Stimulated activated naive CD4-positive, alpha-beta T cell treated with Interleukin-2 at 50 U/mL for 16 hours (primary cell): ENCODE measurements around the gene HLCS.
"Not testable (repeated sequence)": the region's sequence is repeated elsewhere in the genome, so short reads cannot be mapped to it uniquely, and the experiment has no call there.

Source experiments
- DNase-seq: peaks from one replicate; lab custom pipeline; 2025; lab: John Stamatoyannopoulos, UW

HLCS gene

DNA sequence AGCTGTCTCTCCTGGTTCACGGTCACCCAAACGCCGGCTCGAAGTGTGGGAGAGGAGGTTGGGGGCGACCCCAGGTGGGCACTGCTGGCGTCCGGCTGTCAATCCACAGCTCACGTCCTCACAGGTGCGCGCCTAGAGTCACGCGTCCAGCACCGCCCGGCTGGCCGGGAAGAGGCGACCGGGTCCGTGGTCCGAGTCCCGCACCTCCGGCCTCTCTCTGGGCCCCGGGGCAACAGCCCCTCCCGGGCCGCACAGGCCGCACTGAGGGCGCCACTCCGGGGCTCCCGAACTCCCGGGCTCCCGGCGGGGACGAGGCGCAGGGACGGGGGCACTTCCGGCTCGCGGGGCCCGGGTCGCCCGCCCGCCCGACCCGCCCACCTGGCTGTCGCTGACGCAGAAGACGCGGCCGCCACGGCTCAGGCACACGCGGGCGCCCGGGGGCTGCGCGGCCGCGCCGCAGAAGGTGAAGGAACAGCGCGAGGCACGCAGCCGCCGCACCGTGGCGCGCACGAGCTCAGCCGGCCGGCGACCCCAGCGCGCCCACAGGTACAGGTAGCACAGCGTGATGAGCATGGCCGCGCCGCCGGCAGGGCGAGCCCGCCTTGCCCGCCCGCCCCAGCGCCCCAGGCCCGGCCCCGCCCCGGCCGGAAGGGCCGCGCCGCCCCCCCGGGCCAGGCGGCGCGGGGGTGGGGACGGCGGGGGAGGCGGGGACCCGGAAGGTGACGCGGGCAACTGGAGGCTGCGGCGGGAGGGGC lies at the start of gene HLCS:
TSS of gene HLCS (minus strand) at position 604 of the 755 bp plus-strand sequence. CDS start at position 573, 31 bp downstream.
- DNase-seq, result peak; percentile 75

DNA sequence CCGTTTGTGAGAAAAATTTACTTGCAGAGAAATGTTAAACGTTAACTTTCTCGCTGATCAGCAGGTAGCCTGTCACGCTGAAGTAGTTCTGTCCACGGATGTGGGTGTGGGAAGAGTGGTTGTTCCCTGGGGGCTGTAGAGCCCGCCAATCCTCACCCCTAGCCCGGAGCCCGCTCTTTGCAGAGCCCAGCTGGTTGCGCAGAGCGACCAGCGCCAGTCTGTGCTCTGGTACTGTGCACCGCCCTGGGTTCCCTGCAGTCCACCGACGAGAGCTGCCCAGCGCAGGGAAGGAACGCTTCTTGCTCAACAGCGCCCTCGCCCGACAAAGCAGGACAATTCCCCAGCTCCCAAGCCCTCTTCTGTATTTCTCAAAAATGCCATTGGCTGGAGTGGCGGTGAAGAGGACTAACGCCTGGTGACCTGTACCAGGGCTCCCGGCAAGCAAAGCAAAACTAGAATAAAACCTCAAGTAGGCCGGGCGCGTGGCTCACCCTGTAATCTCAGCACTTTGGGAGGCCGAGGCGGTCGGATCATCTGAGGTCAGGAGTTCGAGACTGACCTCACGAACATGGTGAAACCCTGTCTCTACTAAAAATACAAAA lies 43.4 kb upstream of the HLCS start:
- peak; percentile 68 for DNase-seq

DNA sequence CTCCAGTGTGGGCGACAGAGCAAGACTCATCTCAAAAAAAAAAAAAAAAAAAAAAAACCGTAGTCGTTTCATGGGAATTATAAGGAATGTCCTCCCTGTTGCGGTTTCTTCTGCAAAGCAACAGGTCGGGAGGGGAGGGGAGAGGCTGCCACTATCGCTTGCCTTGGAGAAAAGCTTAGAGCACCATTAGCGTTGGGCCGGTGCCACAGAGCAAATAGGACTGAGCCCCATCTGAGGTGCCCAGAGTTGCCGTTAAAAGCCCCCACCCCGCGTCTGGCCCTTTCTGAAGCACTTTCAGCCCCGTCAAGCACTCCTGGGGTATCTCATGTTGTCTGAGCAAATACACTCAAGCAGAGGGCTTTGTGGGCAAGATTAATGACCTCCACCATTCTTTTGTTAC lies 42.3 kb upstream of the HLCS start:
- no peak for DNase-seq

DNA sequence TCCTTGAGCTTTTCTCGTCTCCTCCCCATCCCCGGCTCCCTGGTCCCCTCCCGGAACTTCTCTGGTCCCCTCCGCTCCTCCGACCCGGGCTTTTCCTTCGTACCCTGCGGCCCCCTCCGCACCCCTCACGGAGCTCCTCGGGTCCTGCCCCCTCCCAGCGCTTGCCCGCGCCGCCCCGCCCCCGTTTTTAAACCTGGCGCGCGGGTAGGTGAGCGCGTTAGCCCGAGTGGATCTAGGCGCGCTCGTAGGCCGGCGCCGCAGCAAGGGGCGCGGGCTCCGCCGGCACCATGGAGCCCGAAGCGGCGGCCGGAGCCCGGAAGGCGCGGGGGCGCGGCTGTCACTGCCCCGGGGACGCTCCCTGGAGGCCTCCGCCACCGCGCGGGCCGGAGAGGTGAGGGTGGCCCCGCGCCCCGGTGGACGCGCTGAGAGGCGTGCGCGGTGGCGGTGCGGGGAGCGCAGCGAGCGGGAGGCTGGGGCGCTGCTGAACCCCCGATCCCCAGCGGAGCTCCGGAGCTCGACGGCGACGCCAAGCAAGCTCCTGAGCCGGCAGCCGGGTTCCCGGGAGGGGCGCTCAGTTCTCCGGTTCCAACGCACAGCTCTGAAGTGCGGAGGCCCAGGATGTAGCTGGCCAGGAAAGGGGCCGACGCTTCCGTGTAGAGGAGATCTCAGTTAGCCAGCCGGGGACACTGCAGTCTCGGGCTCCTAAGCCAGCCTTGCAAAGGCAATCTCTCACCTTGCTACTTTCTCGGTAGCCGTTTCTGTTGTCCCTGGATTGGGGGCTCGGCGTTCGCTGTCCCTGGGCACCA lies 40.2 kb upstream of the HLCS start, which contains the start of gene RIPPLY3:
TSS of gene RIPPLY3 (plus strand) at position 217 of the 806 bp plus-strand sequence. CDS start at position 288, 71 bp downstream.
- no peak for DNase-seq

DNA sequence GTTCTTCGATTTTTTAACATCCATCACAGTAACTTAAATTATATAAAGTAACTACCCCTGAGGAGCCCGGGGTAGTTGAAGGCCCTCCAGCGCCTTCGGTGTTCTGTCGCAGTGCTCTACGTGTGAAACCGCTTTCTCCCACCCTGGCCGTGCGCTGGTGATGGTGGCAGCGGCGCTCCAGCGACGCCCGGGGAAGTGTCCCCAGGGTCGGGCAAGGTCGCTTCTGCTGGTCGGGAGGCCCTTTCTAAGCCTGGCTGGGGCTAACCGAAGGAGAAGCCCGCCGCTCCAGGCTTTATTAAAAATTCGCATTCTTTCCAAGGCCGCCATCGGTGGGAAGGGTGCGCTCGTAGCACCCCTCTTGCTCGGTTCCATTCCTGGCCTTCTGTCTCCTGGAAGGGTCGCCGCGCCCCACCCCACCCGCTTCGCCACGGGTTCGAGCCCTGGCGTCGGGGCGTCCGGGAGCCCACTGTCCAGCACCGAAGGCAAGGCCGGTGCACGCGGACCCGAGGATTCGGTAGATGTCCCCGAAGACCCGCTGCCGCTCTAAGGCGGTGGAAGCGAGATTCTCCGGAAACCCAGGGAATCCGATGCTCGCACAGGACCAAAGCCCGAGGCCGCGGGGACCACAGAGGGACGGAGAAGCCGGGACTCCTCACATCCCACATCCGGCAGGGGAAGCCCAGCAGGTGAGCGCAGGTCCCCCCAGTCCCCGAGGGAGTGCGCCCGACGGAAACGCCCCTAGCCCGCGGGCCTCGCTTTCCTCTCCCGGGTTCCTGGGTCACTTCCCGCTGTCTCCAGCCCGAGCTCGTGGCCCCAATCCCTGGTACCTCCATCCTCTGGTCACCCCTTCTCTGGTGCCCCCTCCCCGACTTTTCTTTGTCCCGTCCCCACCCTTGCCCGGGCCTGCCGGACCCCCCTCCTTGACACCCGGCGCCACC lies 39.3 kb upstream of the HLCS start:
- DNase-seq, result no peak

DNA sequence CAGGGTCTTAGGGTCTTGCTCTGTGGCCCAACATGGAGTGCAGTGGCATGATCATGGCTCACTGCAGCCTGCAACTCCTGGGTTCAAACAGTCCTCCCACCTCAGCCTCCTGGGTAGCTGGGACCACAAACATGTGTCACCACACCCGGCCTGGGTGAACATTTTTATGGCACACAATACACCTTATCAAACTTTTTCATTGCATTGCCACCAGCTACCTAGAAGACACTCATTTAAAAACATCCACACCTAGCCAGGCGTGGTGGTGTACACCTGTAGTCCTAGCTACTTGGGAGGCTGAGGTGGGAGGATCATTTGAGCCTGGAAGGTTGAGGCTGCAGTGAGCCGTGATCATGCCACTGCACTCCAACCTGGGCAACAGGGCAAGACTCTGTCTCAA lies 37.4 kb upstream of the HLCS start:
- not testable (repeated sequence) for DNase-seq

DNA sequence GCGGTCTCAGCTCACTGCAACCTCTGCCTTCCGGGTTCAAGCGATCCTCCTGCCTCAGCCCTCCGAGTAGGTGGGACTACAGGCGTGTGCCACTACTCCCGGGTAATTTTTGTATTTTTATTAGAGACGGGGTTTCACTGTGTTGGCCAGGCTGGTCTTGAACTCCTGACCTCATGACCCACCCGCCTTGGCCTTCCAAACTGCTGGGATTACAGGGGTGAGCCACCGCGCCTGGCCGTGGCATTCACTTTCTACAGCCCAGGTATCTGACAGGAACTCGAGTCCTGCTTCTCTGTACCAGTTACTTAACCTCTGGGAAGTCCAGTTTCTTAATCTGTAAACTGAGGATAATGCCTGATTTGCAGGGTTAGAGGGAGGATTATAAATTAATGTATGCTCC lies 36.4 kb upstream of the HLCS start:
- not testable (repeated sequence) for DNase-seq

DNA sequence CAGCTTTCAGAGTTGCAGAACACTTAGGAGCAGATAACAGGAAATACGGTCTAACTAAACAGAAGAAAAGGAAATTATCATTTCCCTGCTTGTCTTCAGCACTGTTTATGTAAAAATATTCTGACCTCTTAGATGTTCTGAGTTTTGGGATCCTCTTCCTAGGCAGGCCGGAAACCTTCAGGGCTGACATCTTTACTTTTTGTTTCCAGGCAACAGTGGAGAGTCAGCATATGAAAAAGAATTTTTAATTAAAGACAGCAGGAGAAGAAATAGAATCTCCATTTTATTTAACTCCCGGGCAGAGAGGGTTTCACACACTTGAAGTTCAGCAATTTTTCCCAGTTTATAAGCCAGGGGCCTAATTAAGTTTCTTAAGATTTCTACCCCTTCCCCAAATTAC lies 35.0 kb upstream of the HLCS start:
- no peak for DNase-seq

DNA sequence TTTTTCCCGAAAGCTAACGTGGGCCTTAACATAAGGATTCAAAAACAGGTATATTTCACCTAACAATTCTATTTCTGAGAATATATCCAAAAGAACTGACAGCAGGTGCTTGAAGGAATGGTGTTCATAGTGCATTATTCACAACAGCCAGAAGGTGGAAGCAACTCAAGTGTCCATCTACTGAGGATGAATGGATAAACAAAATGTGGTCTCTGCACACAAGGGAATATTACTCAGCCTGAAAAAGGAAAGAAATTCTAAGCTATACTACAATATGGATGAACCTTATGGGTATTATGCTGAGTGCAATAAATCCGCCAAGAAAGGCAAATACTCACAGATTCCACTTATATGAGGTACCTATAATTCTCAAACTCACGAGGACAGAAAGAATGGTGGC lies 33.9 kb upstream of the HLCS start:
- DNase-seq, result no peak

DNA sequence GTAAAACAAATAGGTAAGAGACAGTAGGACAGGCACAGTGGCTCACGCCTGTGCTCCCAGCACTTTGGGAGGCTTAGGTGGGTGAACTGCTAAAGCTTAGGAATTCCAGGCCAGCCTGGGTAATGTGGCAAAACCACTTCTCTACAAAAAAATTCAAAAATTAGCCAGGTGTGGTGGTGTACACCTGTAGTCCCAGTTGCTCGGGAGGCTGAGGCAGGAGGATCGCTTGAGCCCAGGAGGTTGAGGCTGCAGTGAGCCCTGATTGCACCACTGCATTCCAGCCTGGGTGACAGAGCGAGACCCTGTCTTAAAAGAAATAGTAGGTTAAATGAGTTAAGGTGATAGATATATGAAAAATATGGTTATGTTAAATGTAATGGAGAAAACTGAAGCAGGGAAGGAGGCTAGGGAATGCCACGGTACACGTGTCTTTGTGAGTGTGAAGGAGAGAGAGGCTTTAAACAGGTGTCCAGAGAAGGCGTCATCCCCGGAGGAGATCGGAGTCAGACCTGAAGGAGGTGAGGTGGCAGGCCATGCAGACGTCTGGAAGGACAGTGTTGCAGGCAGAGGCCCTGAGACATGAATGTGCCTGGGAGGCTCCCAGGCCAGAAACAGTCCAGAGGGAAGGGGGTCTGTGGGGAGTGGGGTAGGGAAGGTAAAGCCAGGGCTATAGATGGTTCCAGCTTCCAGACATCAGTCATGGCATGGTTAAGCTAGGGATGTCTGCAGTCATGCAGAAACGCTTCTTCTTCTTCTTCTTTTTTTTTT lies 32.8 kb upstream of the HLCS start:
- DNase-seq, result no peak

DNA sequence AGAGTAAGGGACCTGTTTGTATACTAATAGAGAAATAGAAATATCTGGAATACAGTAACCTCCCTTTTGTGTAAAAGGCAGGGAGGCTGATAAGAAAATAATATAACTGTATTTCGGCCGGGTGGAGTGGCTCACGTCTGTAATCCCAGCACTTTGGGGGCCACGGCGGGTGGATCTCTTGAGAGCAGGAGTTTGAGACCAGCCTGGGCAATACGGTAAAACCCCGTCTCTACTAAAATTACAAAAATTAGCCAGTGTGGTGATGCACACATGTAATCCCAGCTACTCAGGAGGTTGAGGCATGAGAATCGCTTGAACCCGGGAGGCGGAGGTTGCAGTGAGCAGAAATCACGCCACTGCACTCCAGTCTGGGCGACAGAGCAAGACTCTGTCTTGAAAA lies 28.8 kb upstream of the HLCS start:
- not testable (repeated sequence) for DNase-seq

DNA sequence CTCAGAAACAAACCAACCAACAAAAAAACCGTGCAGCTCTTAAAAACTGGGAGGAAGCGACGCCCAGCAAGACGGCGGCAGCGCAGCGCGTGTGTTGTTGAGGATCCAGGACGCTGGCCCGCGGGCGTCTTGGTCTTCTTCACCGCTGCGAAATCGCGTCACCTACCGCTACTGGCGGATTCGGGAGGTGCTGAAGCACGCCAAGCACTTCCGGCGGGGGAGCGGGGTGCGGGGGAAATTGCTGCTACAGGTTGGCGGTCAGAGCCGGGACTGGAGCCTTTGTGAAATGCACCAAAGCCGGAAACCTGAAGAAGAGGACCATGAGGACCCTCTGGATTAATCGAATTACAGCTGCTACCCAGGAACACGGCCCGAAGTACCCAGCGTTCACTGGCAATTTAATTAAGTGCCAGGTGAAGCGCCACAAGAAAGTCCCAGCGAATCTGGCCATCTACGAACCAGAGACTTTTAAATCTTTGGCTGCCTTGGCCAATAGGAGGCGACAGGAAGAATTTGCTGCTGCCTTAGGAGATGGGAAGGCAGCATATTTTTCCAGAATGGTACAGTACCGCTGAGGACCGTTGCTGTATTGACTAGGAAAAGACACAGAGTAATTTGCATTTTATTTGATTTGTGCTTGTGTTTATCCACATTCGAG lies 28.2 kb upstream of the HLCS start:
- peak; percentile 27 for DNase-seq

DNA sequence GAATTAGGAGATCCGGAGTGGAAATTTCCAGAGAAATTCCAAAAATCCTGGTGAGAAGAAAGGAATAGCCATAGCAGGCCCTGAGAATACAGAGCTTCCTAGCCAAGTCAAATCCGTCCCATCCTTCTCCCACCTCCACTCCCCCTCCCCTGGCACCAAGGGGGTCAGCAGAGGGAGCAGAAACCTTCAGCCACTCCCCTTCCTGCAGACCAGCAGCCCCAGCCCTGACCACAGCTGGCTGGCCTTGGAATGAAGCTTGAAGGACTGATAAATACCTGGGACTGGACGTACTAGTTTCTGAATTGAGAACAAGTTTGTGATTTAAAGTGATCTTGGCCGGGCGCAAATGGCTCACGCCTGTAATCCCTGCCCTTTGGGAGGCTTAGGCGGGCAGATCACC lies 26.2 kb upstream of the HLCS start:
- DNase-seq, result no peak

DNA sequence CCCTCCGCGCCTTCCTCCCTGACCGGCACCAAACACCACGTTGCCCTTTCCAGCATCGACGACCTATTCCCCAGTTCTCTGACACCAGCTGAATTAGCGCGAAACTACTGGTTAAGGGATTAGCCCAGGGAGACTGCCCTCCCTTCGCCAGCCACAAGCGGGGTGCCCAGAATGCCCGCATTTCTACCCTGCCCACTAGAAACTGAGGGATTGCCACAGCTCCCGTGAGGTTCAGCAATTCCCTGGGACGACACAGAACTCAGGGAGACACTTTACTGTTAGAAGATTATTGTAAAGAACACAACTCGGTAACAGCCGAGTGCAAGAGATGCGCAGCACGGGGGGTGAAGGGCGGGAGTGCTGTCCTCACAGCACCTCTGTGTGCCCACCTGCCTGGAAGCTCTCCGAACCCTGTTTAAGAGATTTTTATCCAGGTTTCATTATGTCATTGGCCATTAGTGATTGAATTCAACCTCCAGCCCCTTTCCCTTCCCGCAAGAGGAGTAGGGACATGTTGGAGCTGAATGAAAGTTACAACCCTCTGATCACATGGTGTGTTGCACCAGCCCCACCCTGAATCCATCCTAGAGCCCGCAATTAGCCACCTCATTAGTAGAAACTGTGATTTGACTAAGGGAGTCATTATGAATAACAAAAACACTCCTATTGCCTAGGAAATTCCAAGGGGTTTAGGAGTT lies 24.2 kb upstream of the HLCS start:
- DNase-seq, result no peak

DNA sequence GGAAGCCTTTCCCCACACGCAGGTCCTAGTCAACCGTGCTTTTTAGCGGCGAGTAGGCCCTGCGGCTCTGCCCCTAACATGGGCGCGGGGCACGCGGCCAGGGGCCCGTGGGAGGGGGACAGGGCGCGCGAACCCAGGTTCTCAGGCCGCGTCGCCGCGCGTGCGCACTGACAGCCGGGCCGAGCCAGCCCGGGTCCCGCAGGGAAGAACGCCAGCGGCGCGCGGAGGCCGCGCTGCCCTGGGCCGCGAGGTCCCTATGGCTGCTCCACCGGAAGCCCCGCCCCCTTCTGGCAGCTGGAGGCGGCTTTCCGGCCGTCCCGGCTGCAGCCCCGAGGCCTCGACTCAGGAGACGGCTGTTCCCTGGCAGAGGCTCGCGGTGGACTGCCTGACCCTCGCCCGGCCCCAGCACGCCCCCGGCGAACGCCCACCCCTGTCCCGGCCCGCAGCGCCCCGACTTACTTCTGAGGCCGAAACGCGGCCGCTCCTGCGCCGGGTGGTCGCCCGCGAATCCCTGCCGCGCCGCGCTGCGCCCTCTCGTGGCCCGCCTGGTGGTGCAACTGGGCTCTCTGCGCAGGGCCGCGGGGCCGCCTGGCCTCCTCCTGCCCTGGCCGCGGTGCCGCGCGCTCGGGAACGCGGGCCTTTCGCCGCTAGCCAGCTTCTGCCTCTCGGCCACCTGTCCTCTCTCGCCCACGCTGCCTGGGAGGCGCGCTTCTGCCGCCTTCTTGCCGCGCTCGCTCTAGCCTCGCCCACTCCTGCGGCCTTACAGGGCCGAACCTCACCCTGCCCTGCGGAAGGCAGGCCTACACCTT lies 23.4 kb upstream of the HLCS start:
- peak; percentile 84 for DNase-seq

DNA sequence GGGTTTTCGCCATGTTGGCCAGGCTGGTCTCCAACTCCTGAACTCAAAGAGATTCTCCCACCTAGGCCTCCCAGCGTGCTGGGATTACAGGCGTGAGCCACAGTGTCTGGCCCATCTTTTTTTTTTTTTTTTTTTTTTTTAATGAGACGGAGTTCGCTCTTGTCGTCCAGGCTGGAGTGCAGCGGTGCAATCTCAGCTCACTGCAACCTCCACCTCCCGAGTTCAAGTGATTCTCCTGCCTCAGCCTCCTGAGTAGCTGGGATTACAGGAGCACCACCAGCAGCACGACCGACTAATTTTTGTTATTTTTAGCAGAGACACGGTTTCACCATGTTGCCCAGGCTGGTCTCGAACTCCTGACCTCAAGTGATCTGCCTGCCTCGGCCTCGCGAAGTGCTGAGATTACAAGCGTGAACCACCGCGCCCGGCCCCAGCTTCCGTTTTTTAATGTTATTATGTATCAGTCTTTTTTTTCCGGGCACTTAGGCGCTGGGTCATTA lies 22.8 kb upstream of the HLCS start:
- DNase-seq, result not testable (repeated sequence)

DNA sequence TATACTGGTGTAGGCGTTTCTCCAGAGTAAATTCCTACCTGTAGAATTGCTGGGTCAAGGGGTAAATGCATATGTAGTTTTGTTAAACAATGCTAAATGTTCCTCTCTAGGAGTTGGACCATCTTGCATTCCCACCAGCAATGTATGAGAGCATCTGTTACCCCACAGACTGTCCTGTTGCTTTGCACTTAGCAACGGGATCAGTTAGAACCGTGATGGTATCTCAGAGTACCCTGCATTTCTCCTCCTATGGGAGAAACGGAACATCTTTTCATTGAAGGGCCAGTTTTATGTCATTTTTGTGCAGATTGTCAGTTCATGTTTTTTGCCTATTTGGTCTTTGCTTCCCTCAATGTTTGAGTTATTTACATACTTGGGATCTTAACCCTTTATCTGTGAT lies 22.1 kb upstream of the HLCS start:
- DNase-seq, result no peak

DNA sequence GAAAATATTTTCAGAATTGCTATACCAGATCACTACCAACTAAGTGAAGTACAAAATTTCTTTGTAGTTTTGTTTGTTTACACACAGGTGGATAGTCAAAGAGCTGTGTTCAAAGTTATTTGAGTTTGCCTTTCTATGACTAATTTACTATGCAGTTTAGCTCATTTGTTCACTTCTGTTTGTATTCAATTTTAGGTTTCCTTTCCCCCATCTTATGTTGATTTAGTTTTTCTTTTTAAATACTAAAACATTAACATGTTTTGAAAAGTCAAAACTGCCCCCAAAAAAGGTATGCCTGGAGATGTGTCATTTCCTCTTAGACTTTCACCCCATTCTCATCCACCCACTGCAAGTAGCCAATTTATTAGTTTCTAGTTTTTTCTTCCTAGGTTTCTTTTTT lies 21.4 kb upstream of the HLCS start:
- no peak for DNase-seq
